WTC11 (cell line): ENCODE data around the gene GPR139.

Experiments used
- ESRRA ChIP-seq: sonication (generic); formaldehyde crosslinking; IDR thresholded peaks from 2 replicates; pipeline ENCODE4 v1.8.1; 2022; ENCODE audit warnings: mild to moderate bottlenecking, missing genetic modification reagents, borderline replicate concordance
- TF ChIP-seq, protein P1 (sequence below): fragments of 200-600 bp; IDR thresholded peaks from 2 replicates; pipeline ENCODE4 v1.8.0; 2022; ENCODE audit warnings: antibody characterized with exemption
- TF ChIP-seq, protein P2 (sequence below): sonication (generic); formaldehyde crosslinking; IDR thresholded peaks from 2 replicates; pipeline ENCODE4 v1.8.1; 2022; ENCODE audit warnings: low read depth, mild to moderate bottlenecking, moderate library complexity, missing genetic modification reagents, borderline replicate concordance
- TF ChIP-seq, protein P3 (sequence below): sonication (generic); formaldehyde crosslinking; IDR thresholded peaks from 2 replicates; pipeline ENCODE4 v1.8.0; 2022; ENCODE audit warnings: mild to moderate bottlenecking, missing genetic modification reagents

DNA sequence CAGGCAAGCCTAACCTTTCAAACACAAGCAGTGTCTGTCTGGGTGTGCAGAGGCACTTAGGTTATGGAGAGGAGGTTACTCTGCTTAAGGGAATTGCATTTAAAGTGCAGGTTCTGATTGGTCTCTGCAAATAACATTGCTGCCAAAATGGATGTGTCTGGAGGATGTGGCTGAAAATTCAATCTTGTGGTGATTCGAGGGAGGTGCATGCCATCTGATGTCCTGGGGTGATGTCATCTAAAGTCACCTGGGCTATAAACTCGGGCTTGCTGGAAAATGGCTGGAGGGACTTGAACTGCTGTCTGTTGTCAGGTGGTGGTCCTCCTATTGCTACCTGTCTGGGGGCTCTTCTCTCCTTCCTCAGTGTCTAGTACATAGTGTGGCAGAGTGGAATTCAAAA, 28.3 kb upstream of the GPR139 start:
- TF ChIP-seq, protein P1, sequence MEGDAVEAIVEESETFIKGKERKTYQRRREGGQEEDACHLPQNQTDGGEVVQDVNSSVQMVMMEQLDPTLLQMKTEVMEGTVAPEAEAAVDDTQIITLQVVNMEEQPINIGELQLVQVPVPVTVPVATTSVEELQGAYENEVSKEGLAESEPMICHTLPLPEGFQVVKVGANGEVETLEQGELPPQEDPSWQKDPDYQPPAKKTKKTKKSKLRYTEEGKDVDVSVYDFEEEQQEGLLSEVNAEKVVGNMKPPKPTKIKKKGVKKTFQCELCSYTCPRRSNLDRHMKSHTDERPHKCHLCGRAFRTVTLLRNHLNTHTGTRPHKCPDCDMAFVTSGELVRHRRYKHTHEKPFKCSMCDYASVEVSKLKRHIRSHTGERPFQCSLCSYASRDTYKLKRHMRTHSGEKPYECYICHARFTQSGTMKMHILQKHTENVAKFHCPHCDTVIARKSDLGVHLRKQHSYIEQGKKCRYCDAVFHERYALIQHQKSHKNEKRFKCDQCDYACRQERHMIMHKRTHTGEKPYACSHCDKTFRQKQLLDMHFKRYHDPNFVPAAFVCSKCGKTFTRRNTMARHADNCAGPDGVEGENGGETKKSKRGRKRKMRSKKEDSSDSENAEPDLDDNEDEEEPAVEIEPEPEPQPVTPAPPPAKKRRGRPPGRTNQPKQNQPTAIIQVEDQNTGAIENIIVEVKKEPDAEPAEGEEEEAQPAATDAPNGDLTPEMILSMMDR: no peak
- no peak for TF ChIP-seq ESRRA (CRISPR knock-in tag)
- TF ChIP-seq, protein P2, sequence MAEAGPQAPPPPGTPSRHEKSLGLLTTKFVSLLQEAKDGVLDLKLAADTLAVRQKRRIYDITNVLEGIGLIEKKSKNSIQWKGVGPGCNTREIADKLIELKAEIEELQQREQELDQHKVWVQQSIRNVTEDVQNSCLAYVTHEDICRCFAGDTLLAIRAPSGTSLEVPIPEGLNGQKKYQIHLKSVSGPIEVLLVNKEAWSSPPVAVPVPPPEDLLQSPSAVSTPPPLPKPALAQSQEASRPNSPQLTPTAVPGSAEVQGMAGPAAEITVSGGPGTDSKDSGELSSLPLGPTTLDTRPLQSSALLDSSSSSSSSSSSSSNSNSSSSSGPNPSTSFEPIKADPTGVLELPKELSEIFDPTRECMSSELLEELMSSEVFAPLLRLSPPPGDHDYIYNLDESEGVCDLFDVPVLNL (CRISPR knock-in tag): no peak
- TF ChIP-seq, protein P3, sequence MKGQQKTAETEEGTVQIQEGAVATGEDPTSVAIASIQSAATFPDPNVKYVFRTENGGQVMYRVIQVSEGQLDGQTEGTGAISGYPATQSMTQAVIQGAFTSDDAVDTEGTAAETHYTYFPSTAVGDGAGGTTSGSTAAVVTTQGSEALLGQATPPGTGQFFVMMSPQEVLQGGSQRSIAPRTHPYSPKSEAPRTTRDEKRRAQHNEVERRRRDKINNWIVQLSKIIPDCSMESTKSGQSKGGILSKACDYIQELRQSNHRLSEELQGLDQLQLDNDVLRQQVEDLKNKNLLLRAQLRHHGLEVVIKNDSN (CRISPR knock-in tag): no peak
